H1 (cell line): Measurements from ENCODE around the gene TEX10.

Experiments
- CEBPB ChIP-seq: IDR thresholded peaks from 2 replicates; pipeline ENCODE4 v1.6.1; 2012; ENCODE audit warnings: low read depth, low read length
- CTCF ChIP-seq, 3 experiments: IDR thresholded peaks; 1 replicate in 2 of 3; 2 replicates in 1 of 3; pipeline versions ENCODE4 v1.5.1 to v1.6.1; 2011; ENCODE audit warnings: low read length in 3 of 3, mild to moderate bottlenecking in 3 of 3, inconsistent platforms in 2 of 3, low read depth in 1 of 3, moderate library complexity in 1 of 3; ENCODE audit not compliant: insufficient read depth in 1 of 3; ENCODE audit errors: control extremely low read depth in 1 of 3
- EZH2 ChIP-seq: fragments of 200-600 bp; sonication (generic); IDR thresholded peaks from 2 replicates; pipeline ENCODE4 v1.7.1; 2012; ENCODE audit warnings: low read depth, mild to moderate bottlenecking, moderate library complexity, low read length, inconsistent platforms; ENCODE audit not compliant: severe bottlenecking
- POLR2A ChIP-seq, 2 experiments: IDR thresholded peaks; 1 replicate in 1 of 2; 2 replicates in 1 of 2; pipeline ENCODE4 v1.6.1; 2011; ENCODE audit warnings: low read depth in 2 of 2, low read length in 2 of 2, mild to moderate bottlenecking in 2 of 2; ENCODE audit errors: control extremely low read depth in 1 of 2

GRCh38 chr9:100294806-100295205, 57.9 kb downstream of the TEX10 start:
- no peak for TF ChIP-seq CTCF (IDR thresholded peaks at IDR 0.05; ENCODE audit: control extremely low read depth in 1 of 3, insufficient read depth in 1 of 3, low read depth in 1 of 3, low read length in 3 of 3)
- no peak; a peak in 1 of 3 replicates for TF ChIP-seq POLR2A (IDR thresholded peaks at IDR 0.05; ENCODE audit: control extremely low read depth in 1 of 2, low read depth in 2 of 2, low read length in 2 of 2)
- TF ChIP-seq CEBPB = no peak
- no peak for TF ChIP-seq EZH2
